ENCODE measurements around the gene CACNA1I.

CACNA1I gene

DNA sequence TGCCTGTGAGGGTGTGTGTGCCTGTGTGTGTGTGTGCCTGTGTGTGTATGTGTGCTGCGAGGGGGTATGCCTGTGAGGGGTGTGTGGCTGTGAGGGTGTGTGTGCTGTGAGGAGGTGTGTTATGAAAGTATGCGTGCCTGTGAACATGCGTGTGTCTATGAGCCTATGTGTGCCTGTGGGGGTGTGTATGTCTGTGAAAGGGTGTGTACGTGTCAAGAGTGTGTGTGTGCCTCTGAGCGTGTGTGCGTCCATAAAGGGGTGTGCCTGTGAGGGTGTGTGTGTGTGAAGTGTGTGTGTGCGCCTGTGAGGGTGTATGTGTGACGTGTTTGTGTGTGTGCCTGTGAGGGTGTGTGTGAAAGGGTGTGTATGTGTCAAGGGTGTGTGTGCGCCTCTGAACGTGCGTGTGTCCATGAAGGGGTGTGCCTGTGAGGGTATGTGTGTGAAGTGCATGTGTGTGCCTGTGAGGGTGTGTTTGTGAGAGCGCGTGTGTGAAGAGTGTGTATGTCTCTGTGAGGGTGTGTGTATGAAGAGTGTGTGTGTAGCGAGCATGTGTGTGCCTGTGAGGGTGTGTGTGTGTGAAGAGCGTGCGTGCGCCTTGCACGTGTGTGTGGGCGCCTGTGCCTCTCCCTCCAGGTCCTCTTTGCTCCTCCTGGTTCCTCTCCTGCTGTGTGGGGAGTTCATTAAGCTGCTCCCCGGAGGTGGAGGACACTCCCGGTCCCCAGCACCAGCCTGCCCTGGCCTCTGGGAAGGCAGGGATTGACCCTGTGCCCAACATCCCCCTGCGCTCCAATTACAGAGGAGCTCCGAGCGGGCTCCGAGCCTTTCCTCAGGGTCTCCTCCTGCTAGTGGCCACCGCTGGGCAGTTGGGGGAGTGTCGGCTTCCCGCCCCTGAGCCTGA is 53.3 kb downstream of the CACNA1I start:
- no peak for DNase-seq (ENCODE audit: low read depth in 3 of 3)

DNA sequence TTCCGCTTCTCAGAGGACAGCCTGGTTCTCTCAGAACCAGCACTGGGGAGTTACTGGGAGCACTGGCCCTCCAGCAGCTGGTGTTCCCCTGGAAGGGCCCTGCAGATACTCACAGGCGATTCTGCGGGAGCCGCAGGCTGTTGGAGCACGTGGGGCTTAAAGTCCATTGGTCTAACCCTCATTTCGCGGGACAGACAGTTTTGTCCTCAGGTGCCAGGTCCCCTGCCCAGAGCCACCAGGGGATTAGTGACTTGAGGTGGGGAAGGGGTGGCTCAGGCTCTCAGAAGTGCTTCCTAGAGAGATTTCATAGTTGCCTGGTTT is 53.9 kb downstream of the CACNA1I start:
- DNase-seq (ENCODE audit: low read depth in 3 of 3), result no peak

DNA sequence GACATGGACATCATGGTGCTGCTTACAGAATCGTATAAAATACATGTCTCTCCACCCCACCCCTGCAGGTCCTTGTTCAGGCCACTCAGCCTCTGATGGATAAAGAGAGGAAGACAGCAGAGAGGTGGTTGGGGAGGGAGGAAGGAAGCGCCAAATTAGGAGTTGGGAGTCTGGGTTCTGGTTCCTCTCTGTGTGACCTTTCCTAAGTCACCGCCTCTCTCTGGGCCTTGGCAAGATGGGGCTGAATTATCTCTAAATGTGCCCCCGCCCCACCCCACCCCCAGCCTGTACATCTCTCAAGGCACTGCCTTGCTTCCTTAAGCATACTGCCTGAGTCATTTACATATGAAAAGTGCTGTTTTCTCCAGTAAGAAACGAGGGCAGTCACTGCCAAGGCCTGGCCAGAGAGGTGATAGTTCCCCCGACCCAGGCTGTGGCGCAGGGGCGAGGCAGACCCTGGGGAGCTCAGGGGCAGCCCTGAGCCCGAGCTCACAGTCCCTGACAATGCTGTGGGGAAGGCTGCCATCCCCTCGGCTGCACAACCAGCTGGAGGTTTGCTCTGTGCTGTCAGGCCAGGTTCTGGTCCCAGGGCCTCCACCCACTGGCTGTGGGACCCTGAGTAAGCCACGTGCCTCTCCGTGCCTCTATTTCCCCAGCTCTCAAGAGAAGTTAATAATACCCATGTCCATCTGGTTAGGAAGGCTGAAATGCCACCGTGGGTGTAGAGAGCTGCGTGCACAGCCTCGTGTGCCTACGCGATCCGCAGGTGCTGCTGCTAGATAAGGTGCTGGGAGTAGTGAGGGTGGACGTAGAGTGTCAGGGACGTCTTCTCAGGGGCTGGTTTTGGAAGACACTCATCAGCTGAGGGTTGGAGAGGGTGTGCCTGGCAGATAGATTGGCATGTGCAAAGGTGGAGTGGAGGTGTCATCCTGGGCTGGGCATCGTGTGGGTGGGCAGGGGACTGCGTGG is 55.3 kb downstream of the CACNA1I start:
- no peak for DNase-seq (ENCODE audit: low read depth in 3 of 3)

DNA sequence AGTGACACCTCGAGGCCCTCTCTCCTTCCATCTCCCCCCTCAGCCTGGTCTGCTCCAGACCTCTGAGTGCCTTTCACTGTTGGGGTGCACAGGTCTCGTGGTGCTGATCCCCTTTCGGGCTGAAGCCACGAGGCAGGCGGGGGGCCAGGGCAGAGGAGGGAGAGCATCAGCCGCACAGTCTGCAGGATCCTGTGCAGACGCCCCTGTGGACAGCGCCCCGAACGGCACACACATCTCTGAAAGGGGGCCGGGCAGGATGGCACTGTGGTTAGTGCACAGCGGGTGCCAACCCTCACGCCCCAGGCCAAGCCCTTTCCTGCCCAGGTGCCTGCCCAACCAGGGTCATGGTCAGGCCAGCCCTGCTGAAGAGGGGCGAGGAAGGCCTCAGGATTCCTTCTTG is 56.7 kb downstream of the CACNA1I start:
- DNase-seq (ENCODE audit: low read depth in 3 of 3), result no peak

DNA sequence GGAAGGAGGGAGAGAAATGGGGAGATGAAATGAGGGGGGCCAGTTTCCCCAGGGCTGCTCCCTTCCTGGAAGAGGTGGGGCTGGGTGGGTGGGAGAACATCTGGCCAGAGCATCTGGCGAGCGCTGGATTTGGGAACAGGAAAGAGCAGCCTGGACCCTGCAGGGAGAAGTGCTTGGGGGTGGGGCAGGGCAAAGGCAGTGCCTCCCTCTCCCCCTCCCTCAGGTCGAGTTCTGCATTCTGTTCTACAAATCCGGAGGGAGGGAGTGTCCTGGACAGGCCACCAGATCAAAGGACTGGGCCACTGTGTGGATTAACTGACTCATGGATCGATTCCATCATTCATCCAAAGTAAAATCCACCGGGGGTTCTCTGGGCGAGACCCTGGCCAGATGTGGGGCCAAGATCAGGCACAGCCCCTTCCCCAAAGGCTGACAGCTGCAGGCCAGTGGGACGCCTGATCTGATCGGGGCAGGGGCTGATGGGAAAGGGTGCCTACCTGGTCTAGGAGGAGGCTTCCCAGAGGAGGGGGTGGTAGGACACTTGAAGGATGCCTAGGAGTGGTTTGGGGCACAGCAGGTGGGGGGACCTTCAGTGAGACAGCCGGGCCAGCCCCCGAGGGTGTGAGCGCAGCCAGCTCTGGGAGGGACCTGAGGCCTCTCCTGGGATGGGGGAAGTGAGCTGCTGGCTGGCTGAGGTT is 57.5 kb downstream of the CACNA1I start:
- no peak for DNase-seq (ENCODE audit: low read depth in 3 of 3)

DNA sequence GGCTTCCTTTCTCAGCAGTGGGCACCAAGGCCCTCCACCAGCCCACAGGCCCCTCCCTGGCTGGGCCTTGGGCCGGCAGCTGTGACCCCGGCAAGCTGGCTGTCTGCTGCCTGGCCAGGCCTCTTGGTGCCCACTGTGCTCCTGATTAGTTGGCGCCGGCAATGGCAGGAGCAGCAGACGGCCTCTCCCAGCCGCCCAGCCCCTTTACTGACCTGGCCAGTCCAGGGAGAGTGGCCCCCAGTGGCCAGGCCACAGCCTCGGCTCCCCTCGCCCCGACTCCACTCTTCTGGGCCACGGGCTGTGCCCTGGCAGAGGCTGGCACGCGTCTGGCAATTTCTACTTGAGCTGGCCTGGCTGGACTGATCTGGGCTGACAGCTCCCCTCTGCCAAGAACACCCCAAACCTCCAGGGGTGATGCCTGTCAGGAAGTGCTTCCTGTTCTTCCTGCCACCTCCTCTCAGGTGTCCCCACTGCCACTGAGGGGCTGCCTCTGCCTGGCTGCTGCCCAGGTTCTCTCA is 58.1 kb downstream of the CACNA1I start:
- no peak for DNase-seq (ENCODE audit: low read depth in 3 of 3)

DNA sequence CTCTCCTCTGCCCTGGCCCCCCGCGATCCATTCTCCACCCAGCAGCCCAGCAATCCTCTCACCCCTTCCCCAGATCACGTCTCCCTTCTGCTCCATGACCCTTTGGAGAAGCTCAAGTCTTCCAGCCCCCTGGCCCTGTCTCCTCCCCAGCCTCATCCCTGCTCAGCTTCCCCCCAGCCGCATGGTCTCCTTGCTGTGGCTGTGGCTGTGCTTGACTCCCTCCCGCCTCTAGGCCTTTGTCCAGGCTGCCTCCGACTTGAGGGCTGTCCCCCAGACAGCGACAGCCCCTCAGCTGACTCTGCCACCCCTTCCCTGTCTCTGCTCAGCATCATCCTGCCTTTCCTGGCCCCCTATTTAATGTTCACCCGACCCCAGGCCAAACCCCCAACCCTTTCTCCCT is 59.3 kb downstream of the CACNA1I start:
- DNase-seq (ENCODE audit: low read depth in 3 of 3), result no peak

DNA sequence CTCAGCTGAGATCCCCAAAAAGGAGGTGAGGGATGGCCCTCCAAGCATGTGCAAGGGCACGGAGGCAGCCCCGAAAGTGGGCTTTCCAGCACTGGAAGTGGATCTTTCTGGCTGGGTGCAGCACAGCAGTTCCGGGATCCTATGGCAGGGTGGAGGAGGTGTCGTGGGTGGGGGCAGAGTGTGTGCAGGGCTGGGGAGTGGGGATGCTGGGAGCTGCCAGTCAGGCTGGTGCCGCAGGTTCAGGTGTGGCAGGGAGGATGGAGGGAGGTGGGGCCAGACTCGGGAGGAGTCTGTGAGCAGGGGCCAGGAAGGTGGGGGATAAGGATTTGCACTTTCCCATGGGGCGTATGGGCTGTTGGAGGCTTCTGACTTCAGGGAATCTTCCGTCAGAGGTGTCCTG is 60.2 kb downstream of the CACNA1I start:
- no peak for DNase-seq (ENCODE audit: low read depth in 3 of 3)

DNA sequence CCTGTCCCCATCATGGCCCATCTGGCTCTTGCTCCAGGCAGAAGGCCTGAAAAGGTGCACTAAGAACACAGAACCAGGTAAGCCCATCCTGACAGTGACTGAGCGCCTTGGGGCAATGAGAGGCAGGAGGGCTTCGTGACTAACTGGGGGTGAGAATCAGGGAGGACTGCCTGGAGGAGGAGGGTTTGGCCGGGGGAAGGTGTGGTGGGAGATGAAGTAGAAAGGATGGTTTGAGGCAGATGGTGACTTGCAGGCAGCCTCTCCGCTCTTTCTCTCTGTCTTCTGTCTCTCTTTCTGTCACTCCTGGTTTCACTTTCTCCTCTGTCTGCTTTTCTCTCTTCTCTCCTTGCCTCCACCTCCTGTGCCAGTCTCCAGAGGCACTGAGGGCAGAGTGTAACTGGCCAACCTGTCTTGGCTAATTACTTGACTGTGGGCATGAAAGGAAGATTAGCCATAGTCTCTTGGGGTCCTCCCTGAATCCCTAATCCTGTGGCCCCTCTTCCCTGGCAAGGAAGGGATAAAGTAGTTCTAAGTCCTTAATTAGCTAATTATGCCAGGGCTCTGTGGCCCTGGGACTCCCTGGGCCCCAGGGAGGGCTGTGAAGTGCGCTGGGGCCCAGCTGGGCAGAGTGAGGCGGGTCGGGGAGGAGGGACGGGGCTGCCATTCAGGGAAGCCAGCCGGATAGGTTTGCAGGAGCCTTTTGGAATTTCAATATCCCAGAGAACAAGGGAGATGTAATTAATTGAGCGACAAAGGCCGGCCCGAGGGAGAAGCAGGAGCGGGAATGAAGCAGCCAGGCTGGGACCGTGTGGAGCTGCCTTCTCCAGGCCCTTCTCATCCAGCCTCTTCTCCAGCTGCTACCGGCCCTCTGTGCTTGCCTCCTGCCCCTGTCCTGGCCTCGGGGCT is 61.1 kb downstream of the CACNA1I start:
- DNase-seq (ENCODE audit: low read depth in 3 of 3), result no peak

DNA sequence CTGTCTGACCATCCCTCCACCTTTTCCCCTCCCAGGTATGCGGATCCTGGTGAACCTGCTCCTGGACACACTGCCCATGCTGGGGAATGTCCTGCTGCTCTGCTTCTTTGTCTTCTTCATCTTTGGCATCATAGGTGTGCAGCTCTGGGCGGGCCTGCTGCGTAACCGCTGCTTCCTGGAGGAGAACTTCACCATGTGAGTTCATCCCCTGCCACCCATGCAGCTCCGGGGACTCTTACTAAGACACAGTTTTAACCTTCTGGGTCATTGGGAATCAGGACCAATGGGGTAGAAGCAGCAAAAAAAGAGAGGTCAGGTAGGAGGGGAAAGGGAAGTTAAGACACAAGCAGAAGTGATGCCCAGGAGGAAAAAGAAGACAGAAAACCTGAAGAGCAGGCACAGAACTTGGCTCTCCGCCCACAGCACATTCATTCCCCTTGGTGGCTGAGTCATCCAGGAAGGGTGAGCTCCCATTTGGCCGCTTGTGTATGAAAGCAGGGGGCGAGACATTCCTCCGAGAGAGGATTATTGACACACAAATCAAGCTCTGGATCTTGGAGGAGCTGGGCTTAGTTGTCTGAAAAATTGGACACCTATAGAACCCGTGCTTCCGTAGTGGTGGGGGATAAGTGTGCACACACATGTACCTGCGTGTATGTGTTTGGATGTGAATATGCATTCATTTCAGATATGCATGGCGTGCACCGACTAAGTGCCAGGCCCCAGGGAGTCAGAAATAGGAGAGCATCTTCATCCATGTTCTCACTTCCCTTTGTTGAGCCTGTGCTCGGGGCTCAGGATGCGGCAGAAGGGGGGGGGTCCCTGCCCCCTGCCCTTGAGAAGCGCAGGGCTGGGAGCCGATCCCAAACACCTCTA is 64.2 kb downstream of the CACNA1I start:
- DNase-seq (ENCODE audit: low read depth in 3 of 3), result peak in 1 of 3 experiments; percentile 43

DNA sequence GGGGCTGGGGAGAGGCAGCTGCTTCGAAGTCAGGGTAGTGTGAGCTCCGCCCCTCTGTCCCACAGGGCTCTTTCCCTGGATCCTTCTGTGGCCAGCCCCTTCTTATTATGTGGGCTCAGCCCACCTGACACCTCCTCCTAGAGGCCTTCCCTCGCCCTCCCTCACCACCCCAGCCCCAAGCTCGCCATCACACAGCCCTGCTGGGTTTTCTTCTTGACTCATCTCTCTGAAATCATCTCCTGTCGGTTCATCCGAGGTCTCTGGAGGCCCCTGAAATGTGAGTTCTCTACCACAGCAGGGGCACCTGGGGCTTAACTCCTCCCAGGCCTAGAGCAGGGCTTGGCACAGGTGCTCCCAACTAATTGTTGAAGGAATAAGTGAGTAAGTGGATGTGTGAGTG is 65.2 kb downstream of the CACNA1I start:
- no peak for DNase-seq (ENCODE audit: low read depth in 3 of 3)

DNA sequence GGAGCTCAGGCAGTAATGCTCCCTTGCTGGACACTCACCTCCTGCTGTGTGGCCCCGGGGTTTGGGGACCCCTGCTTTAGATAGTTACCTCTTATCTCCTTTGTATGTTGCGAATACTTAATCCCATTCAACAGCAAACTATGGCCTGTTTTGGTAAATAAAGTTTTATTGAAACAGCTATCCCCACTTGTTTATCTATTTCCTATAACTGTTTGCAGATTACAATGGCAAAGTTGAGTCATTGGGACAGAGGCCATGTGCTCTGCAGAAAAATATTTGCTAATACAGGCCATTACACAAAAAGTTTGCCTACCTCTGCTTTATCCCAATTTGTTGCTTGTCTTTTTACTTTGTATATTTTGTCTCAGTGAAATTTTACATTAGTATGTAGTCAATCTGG is 68.4 kb downstream of the CACNA1I start:
- no peak for DNase-seq (ENCODE audit: low read depth in 3 of 3)

DNA sequence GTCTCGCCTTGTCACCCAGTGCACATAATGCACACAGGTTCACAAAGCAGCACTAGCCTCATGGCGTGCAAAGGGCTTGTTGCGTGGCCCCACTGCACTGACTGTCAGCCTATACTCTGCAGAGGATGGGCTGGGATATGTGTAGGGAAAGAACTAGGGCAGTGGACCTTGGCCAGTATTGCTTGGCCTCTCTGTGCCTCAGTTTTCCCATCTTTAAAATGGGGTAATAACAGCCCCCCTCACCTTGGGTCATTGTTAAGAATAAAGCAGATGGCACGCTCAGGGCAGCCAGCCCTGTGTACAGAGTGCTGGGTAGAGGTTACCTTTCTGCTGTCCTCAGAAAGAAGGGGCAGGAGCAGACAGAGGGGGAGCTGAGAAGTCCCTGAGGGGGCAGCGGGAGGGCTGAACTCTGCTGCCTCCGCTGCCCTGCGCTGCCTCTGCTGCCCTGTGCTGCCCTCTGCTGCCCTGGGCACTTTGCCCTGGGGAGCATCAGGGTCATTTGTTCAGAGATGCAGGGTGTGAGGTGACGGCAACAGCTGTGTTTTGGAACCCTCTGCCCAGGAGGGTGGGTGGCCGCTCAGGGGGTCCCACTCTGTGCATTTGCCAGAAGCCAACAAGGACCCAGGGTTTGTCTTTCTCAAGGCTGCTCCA is 71.2 kb downstream of the CACNA1I start:
- no peak for DNase-seq (ENCODE audit: low read depth in 3 of 3)

DNA sequence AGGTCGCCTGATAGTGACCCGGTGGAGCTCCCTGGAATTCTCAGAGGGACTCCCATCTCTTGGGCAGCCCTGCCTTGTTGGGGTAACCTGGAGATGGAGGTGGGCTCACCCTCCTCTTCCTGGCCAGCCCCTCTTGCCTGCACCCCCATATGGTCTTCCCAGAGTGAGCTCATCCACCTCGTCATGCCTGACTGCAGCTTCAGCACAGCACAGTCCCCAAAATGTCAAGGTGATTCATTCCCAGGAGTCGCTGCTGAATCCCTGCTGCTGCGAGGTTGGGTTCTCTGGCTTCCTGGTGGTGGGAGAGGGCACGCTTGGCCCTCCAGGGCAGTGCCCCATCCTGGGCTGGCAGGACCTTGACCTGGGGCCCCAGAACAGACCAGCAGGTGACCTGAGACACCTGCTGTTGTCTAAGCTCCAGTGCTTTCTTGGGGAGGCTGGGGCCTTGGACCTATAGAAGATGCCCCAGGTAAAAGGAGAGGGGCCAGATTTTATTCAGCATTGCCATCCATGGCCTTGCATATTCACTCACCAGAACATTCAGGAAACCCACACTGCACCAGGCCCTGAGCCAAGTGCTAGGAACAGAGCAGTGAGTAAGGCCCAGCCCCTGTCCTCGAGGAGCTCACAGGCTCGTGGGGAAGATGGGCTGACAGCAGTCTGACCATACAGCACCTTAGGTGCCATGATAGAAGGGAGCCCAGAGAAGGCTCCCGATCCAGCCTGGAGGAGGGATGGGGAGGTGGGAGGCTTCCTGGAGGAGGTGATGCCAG is 72.9 kb downstream of the CACNA1I start:
- no peak for DNase-seq (ENCODE audit: low read depth in 3 of 3)

DNA sequence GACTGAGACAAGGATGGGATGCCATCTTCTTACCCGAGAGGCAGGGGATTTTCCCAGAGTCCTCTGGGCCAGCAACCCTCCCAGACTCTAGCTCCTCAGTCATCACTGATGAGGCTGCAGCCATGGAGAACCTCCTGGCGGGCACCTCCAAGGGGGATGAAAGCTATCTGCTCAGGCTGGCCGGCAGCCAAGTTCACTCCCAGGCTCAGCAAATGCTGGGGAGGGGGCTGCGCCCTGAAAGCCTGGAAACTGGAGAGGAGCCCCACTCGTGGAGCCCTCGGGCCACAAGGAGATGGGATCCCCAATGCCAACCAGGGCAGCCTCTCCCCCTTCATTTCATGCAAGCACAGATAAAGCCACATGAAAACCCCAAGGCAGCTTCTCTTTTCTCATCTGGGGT is 75.0 kb downstream of the CACNA1I start:
- DNase-seq (ENCODE audit: low read depth in 3 of 3), result no peak

DNA sequence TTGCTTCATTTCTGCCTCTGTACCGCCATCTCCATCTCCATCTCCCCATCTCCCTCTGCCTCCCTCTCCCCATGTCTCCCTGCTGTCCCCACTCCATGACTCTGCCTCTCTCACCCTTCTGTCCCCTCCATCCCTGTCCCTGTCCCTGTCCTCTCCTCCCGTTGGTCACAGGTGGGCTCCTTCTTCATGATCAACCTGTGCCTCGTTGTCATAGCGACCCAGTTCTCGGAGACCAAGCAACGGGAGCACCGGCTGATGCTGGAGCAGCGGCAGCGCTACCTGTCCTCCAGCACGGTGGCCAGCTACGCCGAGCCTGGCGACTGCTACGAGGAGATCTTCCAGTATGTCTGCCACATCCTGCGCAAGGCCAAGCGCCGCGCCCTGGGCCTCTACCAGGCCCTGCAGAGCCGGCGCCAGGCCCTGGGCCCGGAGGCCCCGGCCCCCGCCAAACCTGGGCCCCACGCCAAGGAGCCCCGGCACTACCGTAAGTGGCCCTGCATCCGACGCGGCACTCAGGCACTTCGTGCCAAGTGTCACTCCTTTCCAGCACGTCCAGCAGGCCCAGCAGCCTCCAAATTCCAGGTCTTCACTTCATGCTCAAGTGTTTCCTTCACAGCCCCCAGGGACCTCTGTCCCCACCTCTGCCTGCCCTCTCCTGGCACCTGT is 76.0 kb downstream of the CACNA1I start:
- no peak for DNase-seq (ENCODE audit: low read depth in 3 of 3)

DNA sequence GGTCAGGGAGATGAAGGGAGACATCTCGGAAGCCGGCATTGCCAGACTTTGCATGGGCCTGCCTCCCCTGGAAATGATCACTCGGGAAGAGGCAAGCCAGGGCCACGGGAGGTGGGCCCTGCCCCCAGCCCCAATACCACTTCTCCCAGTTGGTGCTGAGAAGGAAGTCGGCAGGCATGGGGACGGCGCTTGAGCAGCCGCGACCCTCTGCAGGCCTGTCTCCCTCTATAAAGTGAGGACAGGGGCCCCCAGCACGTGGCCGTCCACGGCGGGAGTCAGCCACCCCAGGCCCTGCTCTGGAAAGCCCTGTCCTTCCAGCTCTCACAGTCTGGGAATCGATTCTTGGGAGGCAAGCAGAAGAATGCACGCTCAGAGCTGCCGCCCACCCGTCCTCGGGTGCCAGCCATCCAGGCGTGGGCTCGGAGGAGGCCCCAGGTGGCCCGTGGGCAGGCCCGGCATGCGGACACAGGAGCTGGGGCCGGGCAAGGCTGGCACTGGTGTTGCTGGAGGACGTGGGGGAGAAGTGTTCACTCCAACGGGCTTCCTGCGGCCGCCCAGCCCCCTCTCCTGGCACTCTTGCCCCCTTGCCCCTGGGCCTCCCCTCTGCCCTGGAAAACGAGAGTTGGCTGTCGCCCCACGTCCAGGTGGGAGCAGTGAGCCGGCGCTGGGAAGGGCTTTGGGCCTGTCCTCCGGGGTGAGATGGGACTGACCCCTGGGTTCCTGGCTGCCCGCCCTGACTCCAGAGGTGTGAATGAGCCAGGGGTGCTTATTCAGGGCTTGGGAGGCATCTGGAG is 77.5 kb downstream of the CACNA1I start:
- no peak for DNase-seq (ENCODE audit: low read depth in 3 of 3)

Measured in stimulated activated CD4-positive, alpha-beta T cell treated with anti-CD3 and anti-CD28 coated beads, TNF-alpha, amount 100 ng/mL, for 24 hours (primary cell).